Liver (tissue), 9 donors: ENCODE measurements around the gene ZFP42. TPM values are rescaled to one million over a fixed set of nuclear protein-coding genes. Genes with fewer than 3 reads are reported as not detected.
"Not testable (repeated sequence)": the region's sequence is repeated elsewhere in the genome, so short reads cannot be mapped to it uniquely, and the experiment has no call there.

Experiments used
- DNase-seq: peaks from one replicate; pipeline ENCODE4 v3.0.0-alpha.2; 2017; ENCODE audit warnings: low spot score
- H3K27ac ChIP-seq, 2 donors: one replicate each; pipeline ENCODE4 v1.7.0; 2013; ENCODE audit warnings: inconsistent platforms in 2 of 2, low read length in 2 of 2, control low read depth in 1 of 2, low read depth in 1 of 2, mild to moderate bottlenecking in 1 of 2
- H3K27me3 ChIP-seq, 4 donors: one replicate each; pipeline versions ENCODE4 v1.6.1 to v1.7.0; 2013; ENCODE audit warnings: low read length in 3 of 4, inconsistent platforms in 1 of 4, mild to moderate bottlenecking in 1 of 4, moderate library complexity in 1 of 4; ENCODE audit not compliant: control insufficient read depth in 4 of 4, insufficient read depth in 4 of 4
- H3K36me3 ChIP-seq, 4 donors: one replicate each; pipeline versions ENCODE4 v1.6.1 to v1.7.0; 2013; ENCODE audit warnings: low read length in 3 of 4, mild to moderate bottlenecking in 3 of 4, low read depth in 1 of 4, moderate library complexity in 1 of 4; ENCODE audit not compliant: control insufficient read depth in 4 of 4, insufficient read depth in 3 of 4
- H3K4me1 ChIP-seq, 4 donors: one replicate each; pipeline versions ENCODE4 v1.6.1 to v1.7.0; 2013; ENCODE audit warnings: low read length in 3 of 4, mild to moderate bottlenecking in 3 of 4, moderate library complexity in 1 of 4; ENCODE audit not compliant: control insufficient read depth in 4 of 4, insufficient read depth in 4 of 4
- H3K4me3 ChIP-seq, 3 donors: one replicate each; pipeline versions ENCODE4 v1.6.1 to v1.7.0; 2013; ENCODE audit warnings: low read length in 3 of 3, control low read depth in 1 of 3, low read depth in 1 of 3, mild to moderate bottlenecking in 1 of 3
- H3K9ac ChIP-seq, 2 donors: one replicate each; pipeline ENCODE4 v1.7.0; 2013; ENCODE audit warnings: low read length in 2 of 2, mild to moderate bottlenecking in 2 of 2, moderate library complexity in 2 of 2, control low read depth in 1 of 2, low read depth in 1 of 2
- H3K9me3 ChIP-seq, 4 donors: one replicate each; pipeline versions ENCODE4 v1.6.1 to v1.7.0; 2013; ENCODE audit warnings: low read length in 3 of 4; ENCODE audit not compliant: control insufficient read depth in 4 of 4
- ATF3 ChIP-seq: IDR thresholded peaks from 2 replicates; pipeline ENCODE4 v1.6.1; 2016; ENCODE audit warnings: antibody characterized with exemption
- CTCF ChIP-seq: fragments of 150-350 bp; IDR thresholded peaks from 2 replicates; pipeline ENCODE4 v1.5.1; 2017; ENCODE audit warnings: improper control_type of control experiment, low read depth, low read length; ENCODE audit not compliant: missing input control
- EGR1 ChIP-seq, 2 donors: IDR thresholded peaks; 2 replicates each; pipeline ENCODE4 v1.6.1; 2016 to 2018; ENCODE audit warnings: antibody characterized with exemption in 2 of 2, low read depth in 2 of 2
- FOXA2 ChIP-seq: IDR thresholded peaks from 2 replicates; pipeline ENCODE4 v1.6.1; 2016; ENCODE audit warnings: antibody characterized with exemption
- GABPA ChIP-seq, 2 donors: IDR thresholded peaks in 1 of 2; conservative IDR thresholded peaks in 1 of 2; 2 replicates each; pipeline ENCODE4 v1.6.1; 2016; ENCODE audit warnings: antibody characterized with exemption in 2 of 2, mild to moderate bottlenecking in 1 of 2, moderate library complexity in 1 of 2
- HNF4A ChIP-seq, 2 donors: conservative IDR thresholded peaks; 2 replicates each; pipeline ENCODE4 v1.6.1; 2016; ENCODE audit warnings: antibody characterized with exemption in 2 of 2, mild to moderate bottlenecking in 2 of 2
- HNF4G ChIP-seq: IDR thresholded peaks from 2 replicates; pipeline ENCODE4 v1.6.1; 2016; ENCODE audit warnings: antibody characterized with exemption
- JUND ChIP-seq, 2 donors: IDR thresholded peaks; 2 replicates each; pipeline ENCODE4 v1.6.1; 2016; ENCODE audit warnings: antibody characterized with exemption in 2 of 2
- NR2F2 ChIP-seq: IDR thresholded peaks from 2 replicates; pipeline ENCODE4 v1.6.1; 2016; ENCODE audit warnings: antibody characterized with exemption
- RAD21 ChIP-seq, 2 donors: IDR thresholded peaks; 2 replicates each; pipeline ENCODE4 v1.6.1; 2016; ENCODE audit warnings: antibody characterized with exemption in 2 of 2, mild to moderate bottlenecking in 2 of 2
- RXRA ChIP-seq, 2 donors: IDR thresholded peaks; 2 replicates each; pipeline ENCODE4 v1.6.1; 2017 to 2018; ENCODE audit warnings: antibody characterized with exemption in 2 of 2, mild to moderate bottlenecking in 1 of 2
- SP1 ChIP-seq: IDR thresholded peaks from 2 replicates; pipeline ENCODE4 v1.6.1; 2018; ENCODE audit warnings: antibody characterized with exemption, mild to moderate bottlenecking
- YY1 ChIP-seq: IDR thresholded peaks from 2 replicates; pipeline ENCODE4 v1.6.1; 2016; ENCODE audit warnings: antibody characterized with exemption, mild to moderate bottlenecking
- WGBS: extraction: QIAGEN DNeasy Blood & Tissue Kit; methylation state at CpG from one replicate; pipeline ENCODE4 v1.1.7; 2013; 5-methylcytosine and 5-hydroxymethylcytosine counted together
- polyA plus RNA-seq, 2 donors: library from polyadenylated mRNA; stranded (reverse) in 1 of 2; unstranded in 1 of 2; fragments of 200-250 nt in 1 of 2; fragments of >200 nt in 1 of 2; fragmentation: Nextera tagmentation in 1 of 2; extraction: Ambion mirVana in 1 of 2; gene quantifications; one replicate each; pipeline versions ENCODE4 v1.2.1 to v1.2.3, GENCODE V29; 2013 to 2015
- total RNA-seq, 2 donors: library from RNA; depleted of rRNA; stranded (reverse); fragments of >200 nt; gene quantifications; one replicate each; pipeline ENCODE4 v1.2.3, GENCODE V29; 2014
- TF ChIP-seq, protein P1 (sequence below): IDR thresholded peaks from 2 replicates; pipeline ENCODE4 v1.6.1; 2016; ENCODE audit warnings: antibody characterized with exemption
- donor health status: healthy.
- donor health status: healthy.
- donor health status: healthy.
- donor health status: healthy.
- donor health status: healthy.

The ZFP42 gene
- total and polyA plus RNA-seq, 4 donors, result not detected

DNA sequence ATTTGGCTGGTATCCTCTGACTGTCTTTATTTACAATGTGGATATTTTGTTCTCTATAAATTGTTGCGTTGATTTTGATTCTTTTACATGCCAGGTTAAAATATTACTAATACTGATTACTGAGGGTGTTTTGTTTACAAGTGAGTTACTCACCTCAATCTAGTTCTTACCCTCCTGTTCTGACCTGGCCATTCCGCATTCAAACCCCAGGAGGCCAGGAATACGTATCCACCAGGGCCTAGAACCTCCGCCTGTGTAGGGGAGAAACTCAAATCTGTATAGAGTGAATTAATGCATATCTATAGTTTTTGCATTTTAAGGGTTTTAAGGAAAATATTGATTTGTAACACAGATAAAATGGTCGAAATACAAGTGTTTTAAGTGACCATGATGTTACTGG is 2.6 kb upstream of the ZFP42 start (continued):
- TF ChIP-seq HNF4A (conservative IDR thresholded peaks at IDR 0.05), result no peak
- no peak for TF ChIP-seq YY1
- no peak for TF ChIP-seq RAD21 (IDR thresholded peaks at IDR 0.05)
- no peak for TF ChIP-seq SP1
- TF ChIP-seq EGR1 (IDR thresholded peaks at IDR 0.05; ENCODE audit: low read depth in 2 of 2), result no peak
- TF ChIP-seq ATF3, result no peak
- TF ChIP-seq GABPA (IDR thresholded peaks at IDR 0.05 in 1 of 2, conservative IDR thresholded peaks at IDR 0.05 in 1 of 2), result no peak

DNA sequence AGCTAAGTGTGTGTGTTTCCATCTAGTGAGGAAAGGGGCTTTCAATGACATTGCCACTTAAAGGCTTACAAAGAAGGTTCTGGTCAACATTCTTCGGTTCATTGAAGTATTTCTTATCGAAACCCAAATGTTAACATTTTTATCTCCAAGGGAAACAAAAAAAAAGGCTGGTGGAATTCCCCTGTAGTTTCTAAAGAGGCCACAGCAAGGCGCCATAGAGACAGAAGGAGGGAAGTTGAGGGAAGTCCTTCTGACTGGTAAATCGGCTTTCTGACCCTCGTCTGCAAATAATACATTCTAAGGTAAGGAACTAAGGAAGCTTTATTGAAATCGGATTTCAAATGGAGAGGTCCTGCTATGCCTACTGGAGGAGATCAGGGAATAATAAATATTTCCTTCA is 1.7 kb upstream of the ZFP42 start:
- no peak for TF ChIP-seq CTCF
- H3K9me3 ChIP-seq, result peaks cover 0 to 9% (median 1%) of the 10 kb centered on the region in 4 donors
- no peak for DNase-seq
- no peak overlapping the region for H3K27ac ChIP-seq
- peaks cover 0 to 5% (median 0%) of the 10 kb centered on the region in 4 donors for H3K27me3 ChIP-seq
- no peaks in the 10 kb centered on the region for H3K4me1 ChIP-seq
- H3K36me3 ChIP-seq, result no peaks in the 10 kb centered on the region
- H3K9ac ChIP-seq, result no peak overlapping the region
- H3K4me3 ChIP-seq, result no peak overlapping the region
- WGBS, result 44% methylated on average over 6 of the region's 6 CpGs

DNA sequence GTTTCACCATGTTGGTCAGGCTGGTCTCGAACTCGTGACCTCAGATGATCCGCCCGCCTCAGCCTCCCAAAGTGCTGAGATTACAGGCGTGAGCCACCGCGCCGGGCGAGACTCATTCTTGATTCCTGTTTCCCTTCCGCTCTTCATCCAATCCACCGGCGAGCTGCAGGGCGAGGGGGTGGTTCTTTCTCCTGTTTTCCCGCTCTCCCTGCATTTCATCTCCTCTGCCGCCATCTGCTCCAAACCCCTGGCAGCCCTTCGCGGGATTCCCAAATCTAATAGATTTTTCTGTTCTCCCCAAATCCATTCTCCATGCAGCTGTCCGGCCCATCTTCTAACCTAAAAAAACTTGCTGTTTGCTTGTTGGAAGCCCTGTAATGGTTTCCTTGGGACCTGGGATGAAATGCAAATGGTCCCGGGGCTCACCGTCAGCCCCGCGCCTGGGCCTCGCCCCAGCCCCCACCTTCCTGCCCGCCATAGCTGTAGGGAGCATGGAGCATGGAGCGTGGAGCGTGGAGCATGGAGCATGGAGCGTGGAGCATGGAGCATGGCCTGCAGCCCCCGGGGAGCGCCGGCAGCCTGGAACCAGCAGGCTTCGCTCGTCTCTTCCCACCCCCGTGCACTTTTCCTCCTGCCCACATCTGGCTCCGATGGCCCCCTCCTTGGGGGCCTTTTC is 1.1 kb downstream of the ZFP42 start:
- Histone ChIP-seq H3K4me3 (no peak overlapping the region), H3K4me1 (no peaks in the 10 kb centered on the region), H3K27ac (no peak overlapping the region), H3K27me3 (peaks cover 0 to 5% (median 0%) of the 10 kb centered on the region in 4 donors), H3K9me3 (peaks cover 0 to 9% (median 1%) of the 10 kb centered on the region in 4 donors), H3K36me3 (no peaks in the 10 kb centered on the region), H3K9ac (no peak overlapping the region)
- TF ChIP-seq HNF4G, result no peak
- TF ChIP-seq SP1, result no peak
- TF ChIP-seq FOXA2, result no peak
- TF ChIP-seq, protein P1, sequence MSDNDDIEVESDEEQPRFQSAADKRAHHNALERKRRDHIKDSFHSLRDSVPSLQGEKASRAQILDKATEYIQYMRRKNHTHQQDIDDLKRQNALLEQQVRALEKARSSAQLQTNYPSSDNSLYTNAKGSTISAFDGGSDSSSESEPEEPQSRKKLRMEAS, result no peak
- no peak for TF ChIP-seq JUND (IDR thresholded peaks at IDR 0.05)
- TF ChIP-seq NR2F2, result no peak
- no peak for TF ChIP-seq RXRA (IDR thresholded peaks at IDR 0.05)
- DNase-seq, result no peak
- 19% methylated on average over 34 of the region's 34 CpGs for WGBS

DNA sequence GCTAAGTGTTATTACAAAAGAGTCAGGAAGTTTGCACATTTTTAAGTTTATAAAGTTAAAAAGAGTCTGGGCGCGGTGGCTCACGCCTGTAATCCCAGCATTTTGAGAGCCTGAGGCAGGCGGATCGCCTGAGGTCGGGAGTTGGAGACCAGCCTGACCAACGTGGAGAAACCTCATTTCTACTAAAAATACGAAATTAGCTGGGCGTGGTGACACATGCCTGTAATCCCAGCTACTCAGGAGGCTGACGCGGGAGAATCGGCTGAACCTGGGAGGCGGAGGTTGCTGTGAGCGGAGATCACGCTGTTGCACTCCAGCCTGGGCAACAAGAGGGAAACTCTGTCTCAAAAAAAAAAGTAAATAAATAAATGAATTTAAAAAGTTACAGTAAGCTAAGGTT is 2.4 kb downstream of the ZFP42 start:
- not testable (repeated sequence) for H3K4me1 ChIP-seq, H3K36me3 ChIP-seq, H3K9me3 ChIP-seq, H3K27ac ChIP-seq, H3K27me3 ChIP-seq, DNase-seq, H3K4me3 ChIP-seq, H3K9ac ChIP-seq
- WGBS, result 69% methylated on average over 15 of the region's 15 CpGs
